ENCODE measurements around the gene CARNS1. TPM values are rescaled to one million over a fixed set of nuclear protein-coding genes. Genes with fewer than 3 reads are reported as not detected.

CARNS1 gene
- polyA plus RNA-seq (2012; rRNA removed), result 0.15 and 0.23 TPM in 2 replicates
- 0.05 and 0.09 TPM in 2 replicates for polyA plus RNA-seq (2012; cell fraction: cytosol; rRNA removed)
- polyA plus RNA-seq (2012; cell fraction: nucleus; rRNA removed), result 1.3 and 1.9 TPM in 2 replicates

GRCh38 chr11:67415501-67416304 lies at the start of gene CARNS1:
Gene CARNS1 (plus strand): TSS chr11:67415678. CDS start chr11:67416200, 522 bp downstream.
- CTCF ChIA-PET, result interaction anchor here (3.1 kb wide), 1 partner anchor 33 kb away, joined by 11 read pairs; no protein-coding TSS in a partner anchor
- no peaks in the 10 kb centered on the region for H3K79me2 ChIP-seq (ENCODE audit: insufficient read depth)
- no peaks in the 10 kb centered on the region for H3K27me3 ChIP-seq (ENCODE audit: insufficient read depth)
- no peaks in the 10 kb centered on the region for H3F3A ChIP-seq (replicated peaks; ENCODE audit: insufficient read depth)
- no peaks in the 10 kb centered on the region for H3K9me2 ChIP-seq
- no peaks in the 10 kb centered on the region for H4K20me1 ChIP-seq (ENCODE audit: insufficient read depth)
- no peak within 1 kb of the TSS for H3K4me2 ChIP-seq
- H2AFZ ChIP-seq (ENCODE audit: low read depth), result no peak within 1 kb of the TSS
- H3K4me3 ChIP-seq (ENCODE audit: low read depth in 2 of 2, low read length in 1 of 2), result peak within 1 kb of the TSS in 1 of 2 experiments; percentile 12; a peak in 1 of 4 replicates
- 13% methylated on average over 19 of the region's 67 CpGs for WGBS (ENCODE audit: low lambda C conversion rate)
- H3K9me3 ChIP-seq, result no peaks in the 10 kb centered on the region
- DNase-seq, result no peak
- H3K27ac ChIP-seq (ENCODE audit: low read depth in 2 of 2, low read length in 1 of 2), result no peak within 1 kb of the TSS
- H3K9ac ChIP-seq, result no peak within 1 kb of the TSS
- H3K4me1 ChIP-seq (ENCODE audit: control insufficient read depth in 1 of 2, insufficient read depth in 2 of 2, low read depth in 1 of 2, low read length in 1 of 2), result peaks cover 8 to 9% of the 10 kb centered on the region in 2 experiments; a peak in 2 of 4 replicates
- POLR2A ChIA-PET, result no interaction called here
- no peaks in the 10 kb centered on the region for H3K36me3 ChIP-seq (replicated peaks in 1 of 2; ENCODE audit: control insufficient read depth in 1 of 2, insufficient read depth in 2 of 2, low read length in 1 of 2)
- no peak for TF ChIP-seq MXI1 (IDR thresholded peaks at IDR 0.05; ENCODE audit: low read depth, low read length)
- TF ChIP-seq RAD21 (IDR thresholded peaks at IDR 0.05; ENCODE audit: low read length), result no peak
- no peak for TF ChIP-seq POLR2AphosphoS5 (IDR thresholded peaks at IDR 0.05; ENCODE audit: low read depth, low read length)
- TF ChIP-seq GABPA (IDR thresholded peaks at IDR 0.05; ENCODE audit: low read depth), result no peak
- no peak for TF ChIP-seq NFIC (IDR thresholded peaks at IDR 0.05; ENCODE audit: borderline replicate concordance)
- no peak for TF ChIP-seq ELF1 (IDR thresholded peaks at IDR 0.05)
- TF ChIP-seq YY1 (IDR thresholded peaks at IDR 0.05; ENCODE audit: low read depth), result no peak
- TF ChIP-seq USF2 (IDR thresholded peaks at IDR 0.05; ENCODE audit: borderline replicate concordance, low read depth, low read length), result no peak
- no peak for TF ChIP-seq PBX3 (IDR thresholded peaks at IDR 0.05)

GRCh38 chr11:67365736-67366444 lies 49.6 kb upstream of the CARNS1 start:
- Histone ChIP-seq H3K4me1 (ENCODE audit: control insufficient read depth in 1 of 2, insufficient read depth in 2 of 2, low read depth in 1 of 2, low read length in 1 of 2) (peaks cover 5 to 16% of the 10 kb centered on the region in 2 experiments; a peak in 3 of 4 replicates), H3K4me3 (ENCODE audit: low read depth in 2 of 2, low read length in 1 of 2) (no peak overlapping the region), H3K27ac (ENCODE audit: low read depth in 2 of 2, low read length in 1 of 2) (no peak overlapping the region), H3K36me3 (replicated peaks in 1 of 2; ENCODE audit: control insufficient read depth in 1 of 2, insufficient read depth in 2 of 2, low read length in 1 of 2) (peaks cover 13 to 16% of the 10 kb centered on the region in 2 experiments), H3K9ac (no peak overlapping the region), H3K9me3 (no peaks in the 10 kb centered on the region), H2AFZ (ENCODE audit: low read depth) (no peak overlapping the region), H3K4me2 (no peak overlapping the region), H3K9me2 (no peaks in the 10 kb centered on the region), H4K20me1 (ENCODE audit: insufficient read depth) (peaks cover 66% of the 10 kb centered on the region), H3K79me2 (ENCODE audit: insufficient read depth) (peaks cover 62% of the 10 kb centered on the region), H3F3A (replicated peaks; ENCODE audit: insufficient read depth) (peaks cover 3% of the 10 kb centered on the region), H3K27me3 (ENCODE audit: insufficient read depth) (no peaks in the 10 kb centered on the region)
- no peak for DNase-seq
- TF ChIP-seq JUND (IDR thresholded peaks at IDR 0.05) (no peak), TEAD4 (IDR thresholded peaks at IDR 0.05; ENCODE audit: borderline replicate concordance, insufficient read depth) (no peak), CTCF (IDR thresholded peaks at IDR 0.05) (no peak), MEF2A (IDR thresholded peaks at IDR 0.05; ENCODE audit: borderline replicate concordance, low read depth) (no peak), FOSL2 (IDR thresholded peaks at IDR 0.05; ENCODE audit: borderline replicate concordance, low read depth) (no peak), RCOR1 (IDR thresholded peaks at IDR 0.05; ENCODE audit: low read length) (no peak), FOXJ3 (CRISPR knock-in tag; IDR thresholded peaks at IDR 0.05) (no peak), FOXM1 (IDR thresholded peaks at IDR 0.05; ENCODE audit: low read depth) (no peak), EP300 (IDR thresholded peaks at IDR 0.05; ENCODE audit: borderline replicate concordance in 1 of 2, low read depth in 1 of 2, low read length in 1 of 2) (no peak), TCF12 (IDR thresholded peaks at IDR 0.05) (no peak), NRF1 (IDR thresholded peaks at IDR 0.05; ENCODE audit: low read depth, low read length) (no peak), ELF1 (IDR thresholded peaks at IDR 0.05) (no peak), MXI1 (IDR thresholded peaks at IDR 0.05; ENCODE audit: low read depth, low read length) (no peak), CHD2 (IDR thresholded peaks at IDR 0.05; ENCODE audit: low read length, partially characterized antibody) (no peak), PBX3 (IDR thresholded peaks at IDR 0.05) (no peak)
- ChIA-PET POLR2A (no interaction called here), CTCF (interaction anchor here (3.2 to 20.0 kb wide), 3 partner anchors 9 to 13 kb away, joined by 15 to 955 read pairs (median 78); partner anchors contain the start of genes CLCF1 and POLD4)
- 95% methylated on average over 14 of the region's 14 CpGs for WGBS (ENCODE audit: low lambda C conversion rate)
